T-cell (primary cell): Measurements from ENCODE around the gene NCOA5. TPM values are rescaled to one million over a fixed set of nuclear protein-coding genes. Genes with fewer than 3 reads are reported as not detected.
"Not testable (repeated sequence)": the region's sequence is repeated elsewhere in the genome, so short reads cannot be mapped to it uniquely, and the experiment has no call there.

Experiments used
- ATAC-seq, 4 experiments: fragments of 200-7000 bp in 3 of 4; fragments of 150-1000 bp in 1 of 4; cut with Tn5 transposase; replicated peaks in 1 of 4; 1 replicate in 3 of 4; 2 replicates in 1 of 4; pipeline ENCODE4 v1.10.0; 2021; ENCODE audit warnings: moderate library complexity in 3 of 4, mild to moderate bottlenecking in 2 of 4, moderate number of reproducible peaks in 1 of 4
- CTCF ChIA-PET, 2 donors: fragments of 300-600 bp; sonication (Branson Sonifier 250); formaldehyde crosslinking; loops; one replicate each; lab custom pipeline; 2022; ENCODE audit warnings: antibody characterized with exemption in 2 of 2; lab: Charles Lee
- POLR2A ChIA-PET, 2 donors: fragments of 300-600 bp; sonication (Branson Sonifier 250); formaldehyde crosslinking; loops; one replicate each; lab custom pipeline; 2022; ENCODE audit warnings: antibody characterized with exemption in 2 of 2; lab: Charles Lee
- DNase-seq, 35 experiments: peaks; one replicate each; pipeline versions ENCODE4 v3.0.0 to v3.0.0-alpha.2; 2013 to 2023
- H3K27ac ChIP-seq: one replicate; pipeline ENCODE4 v1.5.1; 2013; ENCODE audit warnings: low read length
- H3K27me3 ChIP-seq, 2 experiments: replicated peaks in 1 of 2; 1 replicate in 1 of 2; 2 replicates in 1 of 2; pipeline versions ENCODE4 v1.6.1 to v1.7.0; 2013; ENCODE audit warnings: low read length in 1 of 2, mixed read lengths in 1 of 2; ENCODE audit not compliant: control insufficient read depth in 2 of 2, insufficient read depth in 2 of 2; ENCODE audit errors: extremely low read depth in 1 of 2
- H3K36me3 ChIP-seq, 2 donors: 1 replicate in 1 of 2; 2 replicates in 1 of 2; pipeline versions ENCODE4 v1.6.1 to v1.7.0; 2013; ENCODE audit warnings: low read length in 1 of 2; ENCODE audit not compliant: control insufficient read depth in 2 of 2, insufficient read depth in 1 of 2; ENCODE audit errors: extremely low read depth in 1 of 2
- H3K4me1 ChIP-seq, 2 experiments: 1 replicate in 1 of 2; 2 replicates in 1 of 2; pipeline versions ENCODE4 v1.6.1 to v1.7.0; 2013; ENCODE audit warnings: low read length in 2 of 2, mixed read lengths in 1 of 2; ENCODE audit not compliant: insufficient read depth in 2 of 2, control insufficient read depth in 1 of 2; ENCODE audit errors: extremely low read depth in 1 of 2
- H3K4me3 ChIP-seq, 2 donors: 1 replicate in 1 of 2; 2 replicates in 1 of 2; pipeline versions ENCODE4 v1.5.1 to v1.7.0; 2013; ENCODE audit warnings: mild to moderate bottlenecking in 2 of 2, low read length in 1 of 2, moderate library complexity in 1 of 2; ENCODE audit not compliant: control insufficient read depth in 1 of 2; ENCODE audit errors: extremely low read depth in 1 of 2
- H3K9me3 ChIP-seq: 2 replicates; pipeline ENCODE4 v1.7.0; 2013
- H3K27ac Mint-ChIP-seq, 2 donors: one replicate each; pipeline ENCODE4 v1.8.0; 2020 to 2021; ENCODE audit warnings: mild to moderate bottlenecking in 2 of 2, mixed read lengths in 2 of 2
- H3K27me3 Mint-ChIP-seq, 2 donors: one replicate each; pipeline ENCODE4 v1.8.0; 2021 to 2022; ENCODE audit warnings: mixed read lengths in 2 of 2
- H3K36me3 Mint-ChIP-seq: one replicate; pipeline ENCODE4 v1.8.0; 2021; ENCODE audit warnings: mixed read lengths
- H3K4me1 Mint-ChIP-seq, 3 donors: one replicate each; pipeline ENCODE4 v1.8.0; 2020 to 2022; ENCODE audit warnings: mixed read lengths in 3 of 3, mild to moderate bottlenecking in 1 of 3
- H3K4me3 Mint-ChIP-seq, 3 donors: one replicate each; pipeline ENCODE4 v1.8.0; 2020 to 2022; ENCODE audit warnings: mild to moderate bottlenecking in 3 of 3, mixed read lengths in 3 of 3, moderate library complexity in 3 of 3
- H3K9me3 Mint-ChIP-seq, 3 donors: one replicate each; pipeline ENCODE4 v1.8.0; 2020 to 2022; ENCODE audit warnings: mixed read lengths in 3 of 3
- WGBS: methylation state at CpG from one replicate; pipeline ENCODE4 v1.1.5; 2013; ENCODE audit warnings: missing lambda C conversion rate; ENCODE audit not compliant: insufficient coverage; 5-methylcytosine and 5-hydroxymethylcytosine counted together
- total RNA-seq, 35 experiments: library from RNA in 6 of 35; stranded (reverse) in 6 of 35; fragments of 120-200 nt in 1 of 35; gene quantifications; one replicate each; pipeline versions ENCODE4 v1.2.1 to v1.2.4 and lab custom pipeline; 2013 to 2026

NCOA5 gene
- total RNA-seq, 5 donors from 2014 or later (not counting 1 experiment from before 2014, with no cell fraction given): 21.0 to 43.1 (median 39.7) TPM

DNA sequence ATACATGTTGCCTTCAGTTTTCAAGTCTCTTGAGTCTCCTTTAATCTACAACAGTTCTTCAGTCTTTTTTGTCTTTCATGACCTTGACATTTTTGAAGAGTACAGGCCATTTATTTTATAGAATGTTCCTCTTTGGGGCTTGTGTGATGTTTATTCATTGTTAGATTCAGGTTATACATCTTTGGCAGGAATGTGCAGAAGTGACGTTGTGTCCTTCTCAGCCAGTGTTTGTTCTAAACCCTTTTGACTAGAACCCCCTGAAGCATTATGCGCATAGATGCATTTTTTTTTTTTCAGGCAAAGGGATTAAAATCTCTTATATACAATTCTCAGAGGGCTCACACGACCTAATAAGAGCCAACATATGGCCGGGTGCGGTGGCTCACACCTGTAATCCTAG, 11.2 kb upstream of the NCOA5 start:
- Histone ChIP-seq H3K4me3 (no peak overlapping the region), H3K27ac (no peak overlapping the region), H3K36me3 (no peaks in the 10 kb centered on the region), H3K4me1 (no peaks in the 10 kb centered on the region), H3K27me3 (peaks cover 8 to 42% of the 10 kb centered on the region in 2 experiments), H3K9me3 (no peaks in the 10 kb centered on the region)
- peaks cover 0 to 3% (median 0%) of the 10 kb centered on the region in 3 donors for H3K4me1 Mint-ChIP-seq
- H3K27ac Mint-ChIP-seq: no peak overlapping the region
- no peaks in the 10 kb centered on the region for H3K36me3 Mint-ChIP-seq
- DNase-seq: no peak
- peaks cover 44 to 58% of the 10 kb centered on the region in 2 donors for H3K27me3 Mint-ChIP-seq
- CTCF ChIA-PET: no interaction called here
- 77% methylated on average over 4 of the region's 5 CpGs for WGBS
- H3K9me3 Mint-ChIP-seq: peaks cover 0 to 3% (median 0%) of the 10 kb centered on the region in 3 donors
- no peak overlapping the region for H3K4me3 Mint-ChIP-seq
- no peak for ATAC-seq
- POLR2A ChIA-PET: interaction anchor here in 1 of 2 donors (0.5 kb wide), 1 partner anchor 186 kb away, joined by 5 read pairs; no protein-coding TSS in a partner anchor

GRCh38 chr20:46100444-46100843, 10.7 kb upstream of the NCOA5 start:
- H3K27ac Mint-ChIP-seq, H3K4me1 Mint-ChIP-seq, ATAC-seq, H3K27ac ChIP-seq, H3K36me3 Mint-ChIP-seq, DNase-seq, POLR2A ChIA-PET, H3K4me1 ChIP-seq, H3K4me3 ChIP-seq, H3K4me3 Mint-ChIP-seq, H3K9me3 Mint-ChIP-seq, H3K9me3 ChIP-seq, H3K36me3 ChIP-seq, CTCF ChIA-PET: not testable (repeated sequence)
- WGBS: no CpG with 5 or more reads among the region's 7 CpGs
- peaks cover 8 to 42% of the 10 kb centered on the region in 2 experiments for H3K27me3 ChIP-seq
- H3K27me3 Mint-ChIP-seq: peaks cover 41 to 55% of the 10 kb centered on the region in 2 donors

- H3K4me1 Mint-ChIP-seq: peaks cover 0 to 3% (median 0%) of the 10 kb centered on the region in 3 donors
These were observed 9.9 kb upstream of the NCOA5 start for GRCh38 chr20:46099491-46100287.

DNA sequence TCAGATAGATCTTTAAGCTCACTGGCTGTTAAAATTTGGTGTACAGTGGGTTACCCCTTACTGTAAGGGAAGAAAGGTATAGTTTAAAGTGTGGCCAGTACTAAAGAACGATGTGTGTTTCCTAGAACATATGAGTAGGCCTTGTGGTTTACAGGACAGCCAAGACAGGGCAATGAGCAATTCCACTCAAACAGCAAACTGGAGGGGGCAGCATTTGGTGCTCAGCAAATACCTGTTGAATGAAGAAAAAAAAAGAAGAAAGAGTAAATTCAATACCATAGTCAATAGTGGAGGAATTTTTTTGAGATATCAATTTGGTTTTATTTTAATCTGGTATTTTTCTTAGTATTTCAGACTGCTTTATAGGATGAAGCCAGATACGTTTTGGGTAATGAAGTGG, 3.8 kb upstream of the NCOA5 start:
- Histone ChIP-seq H3K4me1 (peaks cover 5 to 12% of the 10 kb centered on the region in 2 experiments), H3K9me3 (no peaks in the 10 kb centered on the region), H3K27me3 (peaks cover 2 to 7% of the 10 kb centered on the region in 2 experiments), H3K36me3 (no peaks in the 10 kb centered on the region), H3K4me3 (no peak overlapping the region), H3K27ac (no peak overlapping the region)
- ATAC-seq (no peak), DNase-seq (no peak)
- Mint-ChIP-seq H3K36me3 (no peaks in the 10 kb centered on the region), H3K9me3 (no peaks in the 10 kb centered on the region), H3K4me3 (no peak overlapping the region), H3K27ac (no peak overlapping the region), H3K4me1 (peaks cover 14 to 15% (median 14%) of the 10 kb centered on the region in 3 donors), H3K27me3 (peaks cover 4 to 9% of the 10 kb centered on the region in 2 donors)
- WGBS: 80% methylated on average over 1 of the region's 2 CpGs
- CTCF ChIA-PET: interaction anchor here in 1 of 2 donors (1.0 kb wide), 1 partner anchor 38 kb away, joined by 3 read pairs; no protein-coding TSS in a partner anchor
- POLR2A ChIA-PET: no interaction called here

More at GRCh38 chr20:46099491-46100287, 9.9 kb upstream of the NCOA5 start:
- no peak for ATAC-seq
- H3K9me3 ChIP-seq: no peaks in the 10 kb centered on the region
- WGBS: 41% methylated on average over 39 of the region's 48 CpGs
- H3K4me3 ChIP-seq: no peak overlapping the region
- no peaks in the 10 kb centered on the region for H3K4me1 ChIP-seq
- H3K27me3 Mint-ChIP-seq: peaks cover 35 to 48% of the 10 kb centered on the region in 2 donors
- no peak overlapping the region for H3K4me3 Mint-ChIP-seq
- H3K27me3 ChIP-seq: peaks cover 8 to 41% of the 10 kb centered on the region in 2 experiments
- ChIA-PET POLR2A (no interaction called here), CTCF (no interaction called here)
- H3K9me3 Mint-ChIP-seq: peaks cover 0 to 3% (median 0%) of the 10 kb centered on the region in 3 donors
- no peaks in the 10 kb centered on the region for H3K36me3 Mint-ChIP-seq
- H3K36me3 ChIP-seq: no peaks in the 10 kb centered on the region
- peak overlapping the region in 1 of 2 donors; percentile 31 for H3K27ac Mint-ChIP-seq
- peak in 1 of 35 experiments; percentile 7 for DNase-seq
- no peak overlapping the region for H3K27ac ChIP-seq

- POLR2A ChIA-PET: interaction anchor here (0.6 to 0.7 kb wide), 2 partner anchors 103 to 156 kb away, joined by 4 to 8 read pairs; no protein-coding TSS in a partner anchor
- H3K27me3 ChIP-seq, H3K9me3 Mint-ChIP-seq, DNase-seq, ATAC-seq, H3K36me3 ChIP-seq, H3K4me3 Mint-ChIP-seq, H3K9me3 ChIP-seq, H3K27me3 Mint-ChIP-seq, H3K4me3 ChIP-seq, H3K27ac ChIP-seq, H3K27ac Mint-ChIP-seq, H3K36me3 Mint-ChIP-seq: not testable (repeated sequence)
- 95% methylated on average over 50 of the region's 52 CpGs for WGBS
- CTCF ChIA-PET: interaction anchor here in 1 of 2 donors (0.6 kb wide), 1 partner anchor 103 kb away, joined by 3 read pairs; no protein-coding TSS in a partner anchor
- H3K4me1 Mint-ChIP-seq: peaks cover 30 to 31% (median 30%) of the 10 kb centered on the region in 3 donors
- H3K4me1 ChIP-seq: peaks cover 19% of the 10 kb centered on the region in 2 experiments
These were observed 2.1 kb upstream of the NCOA5 start for GRCh38 chr20:46091622-46092535.

DNA sequence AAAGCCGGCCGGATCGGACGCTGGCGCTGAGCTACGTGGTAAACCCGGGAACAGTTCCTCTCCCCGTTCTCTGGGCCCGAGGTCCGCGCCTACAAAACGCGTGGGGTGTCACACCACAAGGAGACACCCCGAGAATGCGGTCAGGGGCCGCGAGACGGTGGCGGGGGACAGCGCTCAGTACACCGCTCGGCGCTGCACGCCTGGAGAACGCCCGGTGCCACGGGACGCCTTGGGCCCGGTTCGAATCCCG, 670 bp downstream of the NCOA5 start:
- Histone ChIP-seq H3K4me1 (peaks cover 25 to 32% of the 10 kb centered on the region in 2 experiments), H3K4me3 (peak overlapping the region; percentile 90 to 96), H3K36me3 (no peaks in the 10 kb centered on the region), H3K27ac (peak overlapping the region; percentile 68), H3K9me3 (no peaks in the 10 kb centered on the region), H3K27me3 (no peaks in the 10 kb centered on the region)
- ChIA-PET POLR2A (interaction anchor here in 1 of 2 donors (1.3 kb wide), 1 partner anchor 152 kb away, joined by 5 read pairs; no protein-coding TSS in a partner anchor), CTCF (interaction anchor here in 1 of 2 donors (1.6 kb wide), 1 partner anchor 118 kb away, joined by 5 read pairs; no protein-coding TSS in a partner anchor)
- ATAC-seq: peak in 2 of 4 experiments; percentile 32 to 47
- Mint-ChIP-seq H3K9me3 (no peaks in the 10 kb centered on the region), H3K27me3 (no peaks in the 10 kb centered on the region), H3K36me3 (no peaks in the 10 kb centered on the region), H3K4me1 (peaks cover 58 to 59% (median 58%) of the 10 kb centered on the region in 3 donors), H3K4me3 (peak overlapping the region; percentile 86 to 90 (median 87)), H3K27ac (peak overlapping the region; percentile 78 to 86)
- DNase-seq: peak in 15 of 35 experiments; percentile 3 to 51 (median 28)
- under 1% methylated on average over 31 of the region's 31 CpGs for WGBS
